Measurements from ENCODE around the gene LYSMD1.

The LYSMD1 gene

GRCh38 chr1:151135433-151136385, 30.0 kb downstream of the LYSMD1 start:
- no peak for DNase-seq (ENCODE audit: low read depth in 3 of 3)

- DNase-seq (ENCODE audit: low read depth in 3 of 3): no peak
Observed at GRCh38 chr1:151134991-151135390, 30.7 kb downstream of the LYSMD1 start.

DNA sequence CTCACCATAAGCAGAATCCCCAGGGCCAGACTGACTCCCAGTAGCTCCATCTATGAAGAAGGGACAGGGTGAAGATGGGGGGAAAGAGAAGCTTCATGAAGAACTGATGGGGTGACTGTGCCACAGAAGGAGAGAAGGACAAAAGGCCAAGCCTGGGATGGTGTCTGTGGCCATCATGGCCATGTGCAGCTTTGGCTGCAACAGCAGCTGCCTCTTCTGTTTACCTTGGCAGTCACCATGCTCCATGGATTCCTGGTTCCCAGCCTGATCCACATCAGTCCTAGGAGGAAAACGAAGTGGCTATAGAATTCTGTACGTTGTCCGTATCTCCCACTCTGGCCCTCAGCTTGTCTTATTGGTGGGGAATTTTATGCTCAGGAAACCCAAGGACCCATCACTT, 31.3 kb downstream of the LYSMD1 start:
- no peak for DNase-seq (ENCODE audit: low read depth in 3 of 3)

DNA sequence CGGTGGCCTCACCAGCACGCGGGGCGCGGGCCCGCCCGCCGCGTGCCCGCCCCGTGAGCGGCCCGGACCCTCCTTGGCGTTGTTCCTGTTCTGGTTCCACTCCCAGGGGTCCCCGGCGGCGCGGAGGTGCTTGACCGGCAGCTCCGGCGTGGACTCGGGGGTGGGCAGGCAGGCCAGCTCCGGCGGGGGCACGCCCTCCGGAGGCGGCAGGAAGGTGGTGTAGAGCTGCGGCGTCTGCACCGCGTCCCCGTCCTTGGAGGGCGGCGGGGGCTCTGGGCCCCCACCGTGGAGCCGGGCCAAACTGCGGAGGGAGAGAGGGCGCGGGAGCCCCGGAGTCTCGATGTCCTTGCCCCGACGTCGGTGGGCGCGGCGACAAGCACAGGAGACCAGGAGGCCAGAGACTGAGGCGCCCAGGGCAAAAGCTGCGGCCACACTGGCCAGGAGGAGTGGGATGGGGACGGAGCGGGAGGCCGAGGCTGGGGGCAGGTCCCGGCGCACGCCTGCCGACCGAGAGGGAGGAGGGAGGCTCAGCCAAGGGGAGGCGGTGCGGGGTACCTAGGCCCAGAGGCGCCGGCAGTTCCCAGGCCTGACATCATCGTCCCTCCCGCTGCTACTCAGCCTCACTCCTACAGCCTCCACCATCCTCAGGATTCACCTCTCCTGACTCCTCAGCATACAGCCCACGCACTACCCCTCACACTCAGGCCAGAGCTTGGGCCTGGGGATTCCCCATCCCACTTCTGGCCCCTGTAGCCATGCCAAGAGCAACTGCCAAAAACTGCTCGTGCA, 32.5 kb downstream of the LYSMD1 start:
- DNase-seq (ENCODE audit: low read depth in 3 of 3): no peak

- DNase-seq (ENCODE audit: low read depth in 3 of 3): no peak
Observed at GRCh38 chr1:151132335-151133017, 33.2 kb downstream of the LYSMD1 start.

DNA sequence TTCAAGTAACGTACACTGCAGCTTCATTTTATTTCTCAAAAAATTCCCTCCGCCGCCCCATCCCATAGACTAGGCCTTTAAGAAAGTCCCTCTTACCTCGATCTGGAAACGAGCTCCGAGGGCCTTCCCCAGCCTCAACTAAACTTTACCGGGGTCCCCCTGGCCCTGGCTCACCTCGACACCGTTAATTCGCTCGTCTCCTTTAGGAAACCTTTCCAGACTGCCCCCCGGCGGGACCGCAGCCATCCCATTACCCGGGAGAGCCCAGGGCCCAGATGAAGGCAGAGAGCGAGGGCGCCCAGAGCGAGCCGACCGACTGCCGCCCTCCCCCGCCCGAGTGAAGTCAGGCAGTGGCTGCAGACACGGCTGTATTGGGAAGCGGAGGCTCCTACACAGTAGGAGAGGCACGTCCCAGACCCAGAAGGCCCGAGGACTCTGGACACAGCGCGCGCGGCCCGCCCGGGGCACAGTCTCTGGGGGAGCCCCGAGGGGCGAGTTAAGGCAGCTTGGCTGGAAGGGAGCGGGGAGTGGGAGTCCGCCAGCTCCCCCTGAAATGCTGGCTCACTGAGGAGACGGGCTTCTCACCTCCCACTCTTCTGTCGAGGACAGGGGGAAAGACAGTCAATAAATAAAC, 33.9 kb downstream of the LYSMD1 start:
- no peak for DNase-seq (ENCODE audit: low read depth in 3 of 3)

DNA sequence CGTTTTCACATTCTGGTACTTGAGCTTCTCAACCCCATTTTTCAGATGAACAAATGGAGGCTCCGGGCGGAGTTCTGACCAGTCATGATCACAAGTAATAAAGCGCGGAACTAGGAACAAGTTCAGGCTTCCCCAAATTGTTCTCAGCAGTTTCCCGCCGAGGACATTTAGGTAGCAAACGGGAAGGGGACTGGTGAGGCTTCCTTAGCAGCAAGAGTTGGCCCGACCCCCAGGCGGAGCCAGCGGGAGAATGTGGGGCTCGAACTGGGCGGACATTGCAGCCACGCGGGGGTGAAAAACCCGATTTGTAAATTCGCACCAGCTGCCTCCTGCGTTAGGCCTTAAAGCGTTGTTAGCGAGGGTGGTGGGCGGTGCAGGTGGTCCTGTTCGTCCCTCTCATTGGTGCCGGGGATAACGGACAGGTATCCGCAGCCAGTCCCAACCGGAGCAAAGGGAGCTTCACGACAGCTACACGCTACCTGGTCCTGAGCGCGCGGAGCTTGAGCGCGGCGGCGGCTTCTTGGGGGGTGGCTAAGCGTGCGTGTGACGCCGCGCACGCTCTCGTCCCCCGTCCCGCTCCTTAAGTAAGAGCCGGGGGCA, 34.6 kb downstream of the LYSMD1 start:
- DNase-seq (ENCODE audit: low read depth in 3 of 3): peak; percentile 69 to 85 (median 80)

GRCh38 chr1:151128800-151129199, 36.9 kb downstream of the LYSMD1 start:
- DNase-seq (ENCODE audit: low read depth in 3 of 3): no peak

DNA sequence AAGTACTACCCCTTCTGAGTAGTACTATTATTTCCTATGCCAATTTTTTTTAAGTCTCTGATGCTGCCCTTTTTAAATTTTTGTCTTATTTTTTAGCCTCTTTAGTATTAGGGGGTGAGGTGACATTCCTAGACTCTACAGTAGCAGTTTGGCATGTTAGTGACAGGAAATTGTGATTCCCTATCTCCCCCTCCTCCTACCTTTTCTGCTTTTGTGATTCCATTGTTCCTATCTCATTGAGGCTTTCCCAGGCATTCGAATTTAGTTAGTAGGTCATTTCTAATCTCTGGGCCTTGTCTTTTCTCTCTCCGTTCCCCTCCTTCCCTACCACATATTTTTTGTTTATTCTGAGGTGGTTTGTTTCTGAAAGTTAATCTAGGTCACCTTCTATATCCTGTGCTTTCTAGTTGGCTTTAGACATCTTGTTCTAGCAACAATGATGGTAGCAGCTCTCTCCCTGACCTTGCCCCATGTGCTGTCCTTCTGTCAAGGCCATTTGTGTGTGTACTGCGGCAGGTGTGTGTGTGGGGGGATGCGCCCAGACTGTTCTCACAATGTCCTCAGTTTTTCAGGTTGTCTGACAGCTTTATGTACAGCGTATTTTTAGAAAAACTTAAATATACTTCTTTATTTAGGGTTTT, 40.8 kb downstream of the LYSMD1 start:
- DNase-seq (ENCODE audit: low read depth in 3 of 3): no peak

- DNase-seq (ENCODE audit: low read depth in 3 of 3): no peak
Observed at GRCh38 chr1:151113877-151114276, 51.8 kb downstream of the LYSMD1 start.
